ENCODE data around the gene HYAL2.

HYAL2 gene

GRCh38 chr3:50330330-50330729 lies 7.8 kb upstream of the HYAL2 start:
- DNase-seq (ENCODE audit: low read depth in 2 of 2), result no peak

GRCh38 chr3:50327943-50328691 lies 5.6 kb upstream of the HYAL2 start, which contains the start of gene TUSC2:
Gene TUSC2 (minus strand): TSS chr3:50328223. CDS start chr3:50328099, 124 bp downstream.
- DNase-seq (ENCODE audit: low read depth in 2 of 2), result peak; percentile 87 to 91

- no peak for DNase-seq (ENCODE audit: low read depth in 2 of 2)
Measured at GRCh38 chr3:50327129-50327528, 4.6 kb upstream of the HYAL2 start.

GRCh38 chr3:50326182-50326541 lies 3.6 kb upstream of the HYAL2 start:
- DNase-seq (ENCODE audit: low read depth in 2 of 2), result no peak

- DNase-seq (ENCODE audit: low read depth in 2 of 2), result no peak
Measured at GRCh38 chr3:50325497-50326181, 3.1 kb upstream of the HYAL2 start.

- DNase-seq (ENCODE audit: low read depth in 2 of 2), result no peak
Measured at GRCh38 chr3:50325113-50325480, 2.6 kb upstream of the HYAL2 start.

GRCh38 chr3:50324351-50325112 lies 2.0 kb upstream of the HYAL2 start:
- peak in 1 of 2 donors; percentile 30 for DNase-seq (ENCODE audit: low read depth in 2 of 2)

GRCh38 chr3:50323614-50324199 lies 1.2 kb upstream of the HYAL2 start:
- DNase-seq (ENCODE audit: low read depth in 2 of 2), result no peak

GRCh38 chr3:50323092-50323600 lies 601 bp upstream of the HYAL2 start:
- no peak for DNase-seq (ENCODE audit: low read depth in 2 of 2)

GRCh38 chr3:50322115-50322385 lies 495 bp downstream of the HYAL2 start:
- DNase-seq (ENCODE audit: low read depth in 2 of 2), result no peak

- peak; percentile 57 to 58 for DNase-seq (ENCODE audit: low read depth in 2 of 2)
Measured at GRCh38 chr3:50321336-50322114, 1.0 kb downstream of the HYAL2 start.

GRCh38 chr3:50320853-50321335 lies 1.7 kb downstream of the HYAL2 start:
- DNase-seq (ENCODE audit: low read depth in 2 of 2), result peak in 1 of 2 donors; percentile 26

GRCh38 chr3:50319894-50320625 lies 2.5 kb downstream of the HYAL2 start:
- DNase-seq (ENCODE audit: low read depth in 2 of 2), result no peak

GRCh38 chr3:50319181-50319893 lies 3.2 kb downstream of the HYAL2 start:
- no peak for DNase-seq (ENCODE audit: low read depth in 2 of 2)

GRCh38 chr3:50318615-50319014 lies 3.9 kb downstream of the HYAL2 start:
- DNase-seq (ENCODE audit: low read depth in 2 of 2), result no peak

- no peak for DNase-seq (ENCODE audit: low read depth in 2 of 2)
Measured at GRCh38 chr3:50318163-50318562, 4.4 kb downstream of the HYAL2 start.

- no peak for DNase-seq (ENCODE audit: low read depth in 2 of 2)
Measured at GRCh38 chr3:50317300-50317699, 5.2 kb downstream of the HYAL2 start.

- peak in 1 of 2 donors; percentile 60 for DNase-seq (ENCODE audit: low read depth in 2 of 2)
Measured at GRCh38 chr3:50316657-50317242, 5.8 kb downstream of the HYAL2 start.

GRCh38 chr3:50314816-50315215 lies 7.7 kb downstream of the HYAL2 start:
- DNase-seq (ENCODE audit: low read depth in 2 of 2), result no peak

GRCh38 chr3:50314342-50314741 lies 8.2 kb downstream of the HYAL2 start:
- no peak for DNase-seq (ENCODE audit: low read depth in 2 of 2)

Data from stimulated activated CD8-positive, alpha-beta memory T cell treated with anti-CD3 and anti-CD28 coated beads, Interleukin-7, amount 100 ng/mL, for 1 hour (primary cell).